NCI-H2196 treated with DMSO at 0.1 percent for 48 hours (cell line): ENCODE data around the gene IL36RN.

Experiments
- DNase-seq: peaks from one replicate; lab custom pipeline; 2025; ENCODE audit not compliant: unreplicated experiment; lab: John Stamatoyannopoulos, UW

The IL36RN gene

GRCh38 chr2:113046465-113046864, 12.5 kb upstream of the IL36RN start:
- no peak for DNase-seq

- DNase-seq: no peak
Observed at GRCh38 chr2:113050921-113051895, 7.8 kb upstream of the IL36RN start.

GRCh38 chr2:113052396-113052917, 6.5 kb upstream of the IL36RN start, which contains the start of gene IL36B:
IL36B (minus strand) TSS chr2:113052867.
- no peak for DNase-seq

GRCh38 chr2:113053666-113054065, 5.3 kb upstream of the IL36RN start:
- no peak for DNase-seq

GRCh38 chr2:113054066-113054465, 4.9 kb upstream of the IL36RN start:
- no peak for DNase-seq

GRCh38 chr2:113056521-113056920, 2.5 kb upstream of the IL36RN start:
- DNase-seq: no peak

GRCh38 chr2:113057117-113057516, 1.9 kb upstream of the IL36RN start:
- DNase-seq: no peak

- no peak for DNase-seq
Observed at GRCh38 chr2:113058411-113058994, 495 bp upstream of the IL36RN start.

- DNase-seq: no peak
Observed at GRCh38 chr2:113060396-113060795, 1.4 kb downstream of the IL36RN start.

GRCh38 chr2:113060796-113061195, 1.8 kb downstream of the IL36RN start:
- DNase-seq: no peak

- no peak for DNase-seq
Observed at GRCh38 chr2:113061241-113061640, 2.2 kb downstream of the IL36RN start.

GRCh38 chr2:113061896-113062770, 3.1 kb downstream of the IL36RN start:
- no peak for DNase-seq

GRCh38 chr2:113064281-113064680, 5.3 kb downstream of the IL36RN start:
- no peak for DNase-seq

GRCh38 chr2:113064898-113065297, 5.9 kb downstream of the IL36RN start:
- DNase-seq: no peak

- no peak for DNase-seq
Observed at GRCh38 chr2:113067681-113068080, 8.7 kb downstream of the IL36RN start, which contains the start of gene IL1F10. IL1F10 (plus strand) TSS chr2:113067970; CDS start chr2:113072739, 4,769 bp downstream.

- DNase-seq: no peak
Observed at GRCh38 chr2:113068249-113068648, 9.3 kb downstream of the IL36RN start.

- no peak for DNase-seq
Observed at GRCh38 chr2:113068706-113069485, 9.9 kb downstream of the IL36RN start.

- no peak for DNase-seq
Observed at GRCh38 chr2:113069676-113070605, 10.9 kb downstream of the IL36RN start.

GRCh38 chr2:113070606-113070975, 11.6 kb downstream of the IL36RN start:
- no peak for DNase-seq
